HL-60 (cell line): ENCODE data around the gene TTC31.
A peak's percentile ranks its signal among the peaks of the same experiment; 100 is the strongest.

Experiments
- DNase-seq, 2 experiments: peaks; one replicate each; pipeline ENCODE4 v3.0.0-alpha.2; 2010 to 2020; ENCODE audit warnings: low read depth in 1 of 2, low spot score in 1 of 2
- H3K27ac ChIP-seq: fragments of 250-450 bp; sonication (Bioruptor Pico); replicated peaks from 2 replicates; pipeline ENCODE4 v1.5.1; 2020; ENCODE audit warnings: mild to moderate bottlenecking, moderate library complexity
- H3K27me3 ChIP-seq: fragments of 250-450 bp; sonication (Bioruptor Pico); 2 replicates; pipeline ENCODE4 v1.5.1; 2021; ENCODE audit warnings: mild to moderate bottlenecking, moderate library complexity; ENCODE audit not compliant: insufficient read depth, poor library complexity, severe bottlenecking
- H3K4me3 ChIP-seq: replicated peaks from 2 replicates; pipeline ENCODE4 v1.5.1; 2011; ENCODE audit warnings: mild to moderate bottlenecking, control low read depth, low read length; ENCODE audit not compliant: insufficient read depth
- GABPA ChIP-seq: IDR thresholded peaks from 2 replicates; pipeline ENCODE4 v1.6.1; 2012; ENCODE audit warnings: low read depth
- POLR2AphosphoS5 ChIP-seq: IDR thresholded peaks from 2 replicates; pipeline ENCODE4 v1.6.1; 2012; ENCODE audit warnings: low read depth
- SPI1 ChIP-seq: IDR thresholded peaks from 2 replicates; pipeline ENCODE4 v1.6.1; 2012; ENCODE audit warnings: low read depth, mild to moderate bottlenecking, borderline replicate concordance
- TF ChIP-seq, protein P1 (sequence below): IDR thresholded peaks from one replicate; pipeline ENCODE4 v1.5.1; 2011; ENCODE audit warnings: low read length, control low read depth, inconsistent platforms; ENCODE audit not compliant: insufficient read depth
- TF ChIP-seq, protein P2 (sequence below): IDR thresholded peaks from 2 replicates; pipeline ENCODE4 v1.6.1; 2012; ENCODE audit warnings: low read depth; ENCODE audit not compliant: insufficient replicate concordance

The TTC31 gene

DNA sequence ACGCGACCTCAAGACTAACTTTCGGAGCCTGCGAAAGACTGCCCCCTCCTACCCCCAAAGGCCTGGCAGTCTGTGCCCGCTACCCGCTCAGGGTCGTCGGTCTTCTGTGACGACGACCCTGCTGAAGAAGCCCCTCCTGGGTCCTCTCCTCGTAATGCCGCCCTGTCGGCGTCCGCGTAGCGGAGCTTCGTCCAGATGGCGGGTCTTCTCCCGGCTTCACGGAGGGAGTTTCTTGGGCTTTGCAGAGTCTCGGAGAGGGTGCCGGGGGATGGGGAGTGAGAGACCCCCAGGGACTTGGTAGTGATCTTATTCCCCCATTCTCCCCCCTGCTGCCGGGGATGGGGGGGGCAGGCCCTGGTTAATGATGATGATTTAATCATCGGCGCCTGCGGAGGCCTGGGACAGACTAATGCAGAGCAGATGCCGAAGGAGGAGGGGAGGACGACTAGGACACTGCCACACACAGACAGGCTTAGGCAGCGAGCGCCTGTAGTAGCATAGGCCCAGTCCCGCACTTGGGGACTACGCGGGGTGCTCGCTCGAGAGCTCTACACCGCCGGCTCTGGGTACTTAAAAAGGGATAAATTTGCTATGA, 25.1 kb downstream of the TTC31 start:
- Histone ChIP-seq H3K4me3 (peak overlapping the region; percentile 83), H3K27ac (peak overlapping the region; percentile 96), H3K27me3 (peaks cover 21% of the 10 kb centered on the region)
- no peak for DNase-seq
- TF ChIP-seq, protein P1, sequence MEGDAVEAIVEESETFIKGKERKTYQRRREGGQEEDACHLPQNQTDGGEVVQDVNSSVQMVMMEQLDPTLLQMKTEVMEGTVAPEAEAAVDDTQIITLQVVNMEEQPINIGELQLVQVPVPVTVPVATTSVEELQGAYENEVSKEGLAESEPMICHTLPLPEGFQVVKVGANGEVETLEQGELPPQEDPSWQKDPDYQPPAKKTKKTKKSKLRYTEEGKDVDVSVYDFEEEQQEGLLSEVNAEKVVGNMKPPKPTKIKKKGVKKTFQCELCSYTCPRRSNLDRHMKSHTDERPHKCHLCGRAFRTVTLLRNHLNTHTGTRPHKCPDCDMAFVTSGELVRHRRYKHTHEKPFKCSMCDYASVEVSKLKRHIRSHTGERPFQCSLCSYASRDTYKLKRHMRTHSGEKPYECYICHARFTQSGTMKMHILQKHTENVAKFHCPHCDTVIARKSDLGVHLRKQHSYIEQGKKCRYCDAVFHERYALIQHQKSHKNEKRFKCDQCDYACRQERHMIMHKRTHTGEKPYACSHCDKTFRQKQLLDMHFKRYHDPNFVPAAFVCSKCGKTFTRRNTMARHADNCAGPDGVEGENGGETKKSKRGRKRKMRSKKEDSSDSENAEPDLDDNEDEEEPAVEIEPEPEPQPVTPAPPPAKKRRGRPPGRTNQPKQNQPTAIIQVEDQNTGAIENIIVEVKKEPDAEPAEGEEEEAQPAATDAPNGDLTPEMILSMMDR, result no peak
- TF ChIP-seq GABPA (no peak), POLR2AphosphoS5 (no peak)

DNA sequence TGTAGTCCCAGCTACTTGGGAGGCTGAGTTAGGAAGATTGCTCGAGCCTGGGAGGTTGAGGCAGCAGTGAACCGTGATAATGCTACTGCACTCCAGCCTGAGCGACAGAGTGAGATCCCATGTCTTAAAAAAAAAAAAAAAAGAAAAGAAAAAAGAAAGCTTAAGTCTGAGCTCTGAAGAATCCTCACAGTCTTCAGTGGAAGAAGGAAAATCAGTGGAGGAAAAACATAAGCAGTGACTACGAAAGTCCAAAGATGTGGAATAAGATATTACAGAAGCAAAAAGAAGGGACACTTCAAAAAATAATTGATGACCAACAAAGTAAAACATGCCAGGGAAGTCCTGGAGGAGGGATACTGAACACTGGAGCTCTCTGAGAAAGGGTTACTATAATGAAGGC, 27.4 kb downstream of the TTC31 start:
- DNase-seq, result no peak
- Histone ChIP-seq H3K4me3 (no peak overlapping the region), H3K27me3 (peaks cover 35% of the 10 kb centered on the region), H3K27ac (no peak overlapping the region)
- TF ChIP-seq, protein P2, sequence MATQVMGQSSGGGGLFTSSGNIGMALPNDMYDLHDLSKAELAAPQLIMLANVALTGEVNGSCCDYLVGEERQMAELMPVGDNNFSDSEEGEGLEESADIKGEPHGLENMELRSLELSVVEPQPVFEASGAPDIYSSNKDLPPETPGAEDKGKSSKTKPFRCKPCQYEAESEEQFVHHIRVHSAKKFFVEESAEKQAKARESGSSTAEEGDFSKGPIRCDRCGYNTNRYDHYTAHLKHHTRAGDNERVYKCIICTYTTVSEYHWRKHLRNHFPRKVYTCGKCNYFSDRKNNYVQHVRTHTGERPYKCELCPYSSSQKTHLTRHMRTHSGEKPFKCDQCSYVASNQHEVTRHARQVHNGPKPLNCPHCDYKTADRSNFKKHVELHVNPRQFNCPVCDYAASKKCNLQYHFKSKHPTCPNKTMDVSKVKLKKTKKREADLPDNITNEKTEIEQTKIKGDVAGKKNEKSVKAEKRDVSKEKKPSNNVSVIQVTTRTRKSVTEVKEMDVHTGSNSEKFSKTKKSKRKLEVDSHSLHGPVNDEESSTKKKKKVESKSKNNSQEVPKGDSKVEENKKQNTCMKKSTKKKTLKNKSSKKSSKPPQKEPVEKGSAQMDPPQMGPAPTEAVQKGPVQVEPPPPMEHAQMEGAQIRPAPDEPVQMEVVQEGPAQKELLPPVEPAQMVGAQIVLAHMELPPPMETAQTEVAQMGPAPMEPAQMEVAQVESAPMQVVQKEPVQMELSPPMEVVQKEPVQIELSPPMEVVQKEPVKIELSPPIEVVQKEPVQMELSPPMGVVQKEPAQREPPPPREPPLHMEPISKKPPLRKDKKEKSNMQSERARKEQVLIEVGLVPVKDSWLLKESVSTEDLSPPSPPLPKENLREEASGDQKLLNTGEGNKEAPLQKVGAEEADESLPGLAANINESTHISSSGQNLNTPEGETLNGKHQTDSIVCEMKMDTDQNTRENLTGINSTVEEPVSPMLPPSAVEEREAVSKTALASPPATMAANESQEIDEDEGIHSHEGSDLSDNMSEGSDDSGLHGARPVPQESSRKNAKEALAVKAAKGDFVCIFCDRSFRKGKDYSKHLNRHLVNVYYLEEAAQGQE, result no peak
- no peak for TF ChIP-seq POLR2AphosphoS5

DNA sequence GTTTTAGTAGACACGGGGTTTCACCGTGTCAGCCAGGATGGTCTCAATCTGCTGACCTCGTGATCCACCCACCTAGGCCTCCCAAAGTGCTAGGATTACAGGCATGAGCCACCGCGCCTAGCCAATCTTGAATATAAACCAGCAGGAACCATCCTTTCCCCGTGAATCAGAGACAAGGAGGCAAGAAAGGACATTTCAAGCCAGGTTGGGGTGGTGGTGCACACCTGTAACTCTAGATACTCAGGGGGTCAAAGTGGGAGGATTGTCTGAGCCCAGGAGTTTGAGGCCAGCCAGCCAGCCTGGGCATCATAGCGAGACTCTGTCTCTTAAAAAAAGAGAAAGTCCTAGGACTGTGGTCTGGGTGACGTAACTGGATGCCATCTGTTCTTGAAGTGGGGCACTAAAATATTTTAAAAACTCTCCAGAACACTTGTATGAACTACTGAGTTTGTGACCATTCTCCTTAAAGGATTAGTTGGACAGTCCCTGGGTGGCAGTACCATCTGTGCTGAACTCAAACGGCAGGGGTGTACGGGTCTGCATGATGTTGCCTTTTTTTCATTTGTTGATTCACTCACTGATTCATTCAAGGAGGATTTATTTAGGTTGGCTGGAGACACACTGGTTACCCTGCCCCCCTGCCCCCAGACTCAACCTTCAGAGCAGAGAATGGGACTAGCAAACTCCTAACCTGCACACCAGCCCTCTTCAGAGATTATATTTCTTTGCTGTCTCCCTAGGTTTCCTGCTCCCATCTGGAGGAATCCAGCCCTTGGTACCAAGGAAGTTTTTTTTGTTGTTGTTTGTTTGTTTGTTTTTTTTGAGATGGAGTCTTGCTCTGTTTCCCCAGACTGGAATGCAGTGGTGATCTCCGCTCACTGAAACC, 28.5 kb downstream of the TTC31 start:
- TF ChIP-seq, protein P1, result no peak
- no peak for TF ChIP-seq POLR2AphosphoS5
- no peak for TF ChIP-seq SPI1
- TF ChIP-seq GABPA, result no peak
- TF ChIP-seq, protein P2, result no peak
- no peak overlapping the region for H3K4me3 ChIP-seq
- H3K27me3 ChIP-seq, result peaks cover 44% of the 10 kb centered on the region
- no peak overlapping the region for H3K27ac ChIP-seq
- DNase-seq, result no peak

DNA sequence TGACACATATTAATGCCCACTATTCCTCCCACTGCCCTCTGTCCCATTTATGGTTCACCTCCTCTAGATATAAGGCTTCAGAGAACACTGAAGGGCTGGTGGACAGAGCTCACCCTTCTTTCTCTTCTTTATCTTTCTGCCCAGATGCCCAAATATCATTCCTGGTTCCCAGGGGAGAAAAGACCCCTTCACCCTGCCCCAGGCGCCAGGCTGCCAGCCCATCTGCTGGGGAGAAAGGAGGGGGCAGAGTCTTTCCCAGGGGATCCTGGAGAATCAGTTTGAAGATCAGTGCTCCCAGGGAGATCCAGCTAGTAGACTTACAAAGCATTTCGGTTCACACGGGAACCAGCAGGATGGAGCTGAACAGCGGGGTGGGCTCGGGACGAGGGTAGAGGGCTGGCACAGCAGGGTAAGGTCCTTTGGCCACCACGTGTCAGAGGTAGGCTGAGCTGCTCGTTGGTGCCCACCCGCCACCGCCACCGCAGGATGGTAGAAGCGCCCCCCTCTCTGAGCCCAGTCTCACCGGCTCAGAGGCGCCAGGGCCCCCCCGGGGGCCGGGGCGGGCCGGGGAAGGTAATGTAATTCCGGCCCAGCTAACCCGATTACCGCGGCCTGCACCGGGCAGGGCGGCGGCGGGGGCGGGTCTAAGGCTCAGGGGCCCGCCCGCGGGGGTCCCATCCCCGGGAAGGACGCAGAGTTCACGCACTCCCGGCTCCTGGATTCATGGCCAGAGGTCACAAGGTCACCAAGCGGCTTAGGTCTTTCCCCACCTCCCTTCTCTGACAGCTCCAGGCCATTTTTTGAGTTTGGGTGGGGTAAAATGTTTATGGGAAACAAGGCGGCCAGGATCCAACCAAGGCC, 30.1 kb downstream of the TTC31 start:
- no peak overlapping the region for H3K27ac ChIP-seq
- TF ChIP-seq, protein P2, result no peak
- TF ChIP-seq SPI1 (no peak), GABPA (no peak), POLR2AphosphoS5 (no peak)
- TF ChIP-seq, protein P1, result no peak
- no peak for DNase-seq
- H3K4me3 ChIP-seq, result no peak overlapping the region
- H3K27me3 ChIP-seq, result peaks cover 59% of the 10 kb centered on the region
